GM23338 (cell line): ENCODE measurements around the gene ZNF821. TPM values are rescaled to one million over a fixed set of nuclear protein-coding genes. Genes with fewer than 3 reads are reported as not detected.

Experiments
- ATAC-seq: fragments of 200-7000 bp; cut with Tn5 transposase; 3 replicates; pipeline ENCODE4 v1.9.1; 2020
- DNase-seq: peaks from one replicate; pipeline ENCODE4 v3.0.0-alpha.2; 2015; ENCODE audit warnings: low spot score
- H2AFZ ChIP-seq: fragments of 200-600 bp; sonication (generic); 2 replicates; pipeline ENCODE4 v1.8.0; 2016; ENCODE audit warnings: antibody characterized with exemption, mild to moderate bottlenecking, moderate library complexity
- H3F3A ChIP-seq: fragments of 200-600 bp; sonication (generic); replicated peaks from 2 replicates; pipeline ENCODE4 v1.8.0; 2017; ENCODE audit warnings: antibody characterized with exemption, mixed run types, low read depth
- H3K27ac ChIP-seq: fragments of 200-600 bp; sonication (generic); 2 replicates; pipeline ENCODE4 v1.6.1; 2016; ENCODE audit warnings: low read depth
- H3K27me3 ChIP-seq: fragments of 200-600 bp; sonication (generic); 2 replicates; pipeline ENCODE4 v1.8.0; 2016; ENCODE audit warnings: mild to moderate bottlenecking, mixed run types, moderate library complexity; ENCODE audit not compliant: insufficient read depth
- H3K36me3 ChIP-seq: fragments of 200-600 bp; sonication (generic); 2 replicates; pipeline ENCODE4 v1.8.0; 2016; ENCODE audit warnings: mild to moderate bottlenecking; ENCODE audit not compliant: insufficient read depth
- H3K4me1 ChIP-seq: fragments of 200-600 bp; sonication (generic); 2 replicates; pipeline ENCODE4 v1.8.0; 2016; ENCODE audit warnings: mild to moderate bottlenecking, moderate library complexity; ENCODE audit not compliant: insufficient read depth
- H3K4me2 ChIP-seq: fragments of 200-600 bp; sonication (generic); 2 replicates; pipeline ENCODE4 v1.7.1; 2017; ENCODE audit warnings: mixed run types
- H3K4me3 ChIP-seq: fragments of 200-600 bp; sonication (generic); 2 replicates; pipeline ENCODE4 v1.6.1; 2016; ENCODE audit warnings: mixed run types
- H3K79me2 ChIP-seq: fragments of 200-600 bp; sonication (generic); replicated peaks from 2 replicates; pipeline ENCODE4 v1.8.0; 2017; ENCODE audit warnings: mild to moderate bottlenecking; ENCODE audit not compliant: insufficient read depth
- H3K9me2 ChIP-seq: fragments of 200-600 bp; sonication (generic); 2 replicates; pipeline ENCODE4 v1.8.0; 2017; ENCODE audit not compliant: insufficient read depth
- H4K20me1 ChIP-seq: fragments of 200-600 bp; sonication (generic); replicated peaks from 2 replicates; pipeline ENCODE4 v1.8.0; 2017; ENCODE audit warnings: mild to moderate bottlenecking; ENCODE audit not compliant: insufficient read depth
- H3K27ac Mint-ChIP-seq: 2 replicates; pipeline ENCODE4 v1.8.0; 2020; ENCODE audit warnings: inconsistent platforms, mild to moderate bottlenecking, moderate library complexity, mixed read lengths
- H3K27me3 Mint-ChIP-seq: 3 replicates; pipeline ENCODE4 v1.8.0; 2022; ENCODE audit warnings: low read depth, mild to moderate bottlenecking, moderate library complexity, mixed read lengths, inconsistent platforms; ENCODE audit not compliant: insufficient read depth, poor library complexity
- H3K36me3 Mint-ChIP-seq: 3 replicates; pipeline ENCODE4 v1.8.0; 2021; ENCODE audit warnings: low read depth, mild to moderate bottlenecking, inconsistent platforms, moderate library complexity, mixed read lengths
- H3K4me1 Mint-ChIP-seq: 3 replicates; pipeline ENCODE4 v1.8.0; 2020; ENCODE audit warnings: mild to moderate bottlenecking, inconsistent platforms, mixed read lengths
- H3K4me3 Mint-ChIP-seq: 3 replicates; pipeline ENCODE4 v1.8.0; 2021; ENCODE audit warnings: moderate library complexity, mild to moderate bottlenecking, inconsistent platforms, mixed read lengths
- H3K9me3 Mint-ChIP-seq: 3 replicates; pipeline ENCODE4 v1.8.0; 2020; ENCODE audit warnings: moderate library complexity, mild to moderate bottlenecking, inconsistent platforms, mixed read lengths
- EZH2 ChIP-seq: fragments of 200-600 bp; sonication (generic); IDR thresholded peaks from one replicate; pipeline ENCODE4 v1.8.0; 2017; ENCODE audit warnings: antibody characterized with exemption, mild to moderate bottlenecking, low read depth; ENCODE audit not compliant: unreplicated experiment
- JUNB ChIP-seq: IDR thresholded peaks from one replicate; pipeline ENCODE4 v1.6.1; 2016; ENCODE audit warnings: antibody characterized with exemption; ENCODE audit not compliant: unreplicated experiment
- POLR2AphosphoS5 ChIP-seq: IDR thresholded peaks from 2 replicates; pipeline ENCODE4 v1.6.1; 2016; ENCODE audit warnings: antibody characterized with exemption, low read depth
- REST ChIP-seq: IDR thresholded peaks from one replicate; pipeline ENCODE4 v1.6.1; 2018; ENCODE audit warnings: antibody characterized with exemption; ENCODE audit not compliant: unreplicated experiment
- STAT1 ChIP-seq: IDR thresholded peaks from one replicate; pipeline ENCODE4 v1.6.1; 2016; ENCODE audit warnings: antibody characterized with exemption; ENCODE audit not compliant: unreplicated experiment
- ZNF114 ChIP-seq: fragments of 250-450 bp; sonication (Bioruptor Pico); IDR thresholded peaks from 2 replicates; pipeline ENCODE4 v1.5.0; 2020; ENCODE audit warnings: mild to moderate bottlenecking, moderate library complexity
- ZNF331 ChIP-seq: fragments of 250-450 bp; sonication (Bioruptor Pico); IDR thresholded peaks from 2 replicates; pipeline ENCODE4 v1.5.0; 2020; ENCODE audit warnings: low read depth, mild to moderate bottlenecking, moderate library complexity
- polyA plus RNA-seq: library from polyadenylated mRNA; unstranded; fragments of >200 nt; fragmentation: Nextera tagmentation; extraction: Ambion mirVana; gene quantifications from 2 replicates; pipeline ENCODE4 v1.2.1, GENCODE V29; 2016
- total RNA-seq: library from RNA; depleted of rRNA; stranded (reverse); fragments of >200 nt; shearing (Covaris generic); gene quantifications from 2 replicates; pipeline ENCODE4 v1.2.3, GENCODE V29; 2014
- TF ChIP-seq, protein P1 (sequence below), 2 experiments: fragments of 200-600 bp in 1 of 2; sonication (generic) in 1 of 2; conservative IDR thresholded peaks; 2 replicates each; pipeline versions ENCODE4 v1.5.1 to v1.6.1; 2016 to 2017; ENCODE audit warnings: antibody characterized with exemption in 2 of 2, low read depth in 2 of 2, mild to moderate bottlenecking in 2 of 2, moderate library complexity in 1 of 2
- TF ChIP-seq, protein P2 (sequence below): fragments of 250-450 bp; sonication (Bioruptor Pico); IDR thresholded peaks from 2 replicates; pipeline ENCODE4 v1.5.0; 2020; ENCODE audit warnings: mild to moderate bottlenecking, moderate library complexity

ZNF821 gene
- total and polyA plus RNA-seq, 2 experiments from 2014 or later = 13.3 to 14.8 TPM

DNA sequence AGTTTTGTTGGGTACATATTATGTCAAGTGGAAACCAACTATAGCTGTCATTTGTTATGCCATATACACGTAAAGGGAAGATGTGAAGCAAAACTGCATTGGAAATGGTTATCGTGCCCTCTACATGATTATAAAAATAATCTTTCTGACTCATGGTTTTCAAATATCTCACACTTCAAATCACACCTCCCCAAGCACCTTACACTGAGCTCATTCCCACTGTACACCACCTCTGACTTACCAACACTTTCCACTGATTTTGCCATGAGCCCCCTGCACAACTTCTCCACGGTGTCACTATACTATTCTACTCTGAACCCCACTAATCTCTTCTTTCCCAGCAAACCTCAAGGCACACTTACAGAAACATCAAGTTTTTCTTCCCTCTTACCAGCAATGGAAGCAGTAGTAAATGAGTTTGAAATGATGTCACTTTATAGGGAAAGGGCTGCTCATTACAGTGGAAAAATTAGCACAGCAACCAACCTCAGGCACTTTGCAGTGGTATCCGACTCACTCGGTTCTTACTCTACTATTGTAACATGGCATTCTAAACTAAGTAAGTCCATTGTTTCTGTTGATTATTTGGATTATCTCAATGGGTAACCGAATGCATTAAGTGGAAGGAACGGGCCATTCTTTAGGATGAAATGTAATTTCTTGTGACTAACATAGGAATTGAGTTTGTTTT is 18.7 kb downstream of the ZNF821 start:
- TF ChIP-seq EZH2 = no peak
- TF ChIP-seq JUNB = no peak
- TF ChIP-seq ZNF331 = no peak
- no peak for TF ChIP-seq REST
- no peak for TF ChIP-seq POLR2AphosphoS5
- TF ChIP-seq ZNF114 = no peak
- TF ChIP-seq, protein P1, sequence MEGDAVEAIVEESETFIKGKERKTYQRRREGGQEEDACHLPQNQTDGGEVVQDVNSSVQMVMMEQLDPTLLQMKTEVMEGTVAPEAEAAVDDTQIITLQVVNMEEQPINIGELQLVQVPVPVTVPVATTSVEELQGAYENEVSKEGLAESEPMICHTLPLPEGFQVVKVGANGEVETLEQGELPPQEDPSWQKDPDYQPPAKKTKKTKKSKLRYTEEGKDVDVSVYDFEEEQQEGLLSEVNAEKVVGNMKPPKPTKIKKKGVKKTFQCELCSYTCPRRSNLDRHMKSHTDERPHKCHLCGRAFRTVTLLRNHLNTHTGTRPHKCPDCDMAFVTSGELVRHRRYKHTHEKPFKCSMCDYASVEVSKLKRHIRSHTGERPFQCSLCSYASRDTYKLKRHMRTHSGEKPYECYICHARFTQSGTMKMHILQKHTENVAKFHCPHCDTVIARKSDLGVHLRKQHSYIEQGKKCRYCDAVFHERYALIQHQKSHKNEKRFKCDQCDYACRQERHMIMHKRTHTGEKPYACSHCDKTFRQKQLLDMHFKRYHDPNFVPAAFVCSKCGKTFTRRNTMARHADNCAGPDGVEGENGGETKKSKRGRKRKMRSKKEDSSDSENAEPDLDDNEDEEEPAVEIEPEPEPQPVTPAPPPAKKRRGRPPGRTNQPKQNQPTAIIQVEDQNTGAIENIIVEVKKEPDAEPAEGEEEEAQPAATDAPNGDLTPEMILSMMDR (conservative IDR thresholded peaks at IDR 0.05; ENCODE audit: low read depth in 2 of 2) = no peak
- TF ChIP-seq, protein P2, sequence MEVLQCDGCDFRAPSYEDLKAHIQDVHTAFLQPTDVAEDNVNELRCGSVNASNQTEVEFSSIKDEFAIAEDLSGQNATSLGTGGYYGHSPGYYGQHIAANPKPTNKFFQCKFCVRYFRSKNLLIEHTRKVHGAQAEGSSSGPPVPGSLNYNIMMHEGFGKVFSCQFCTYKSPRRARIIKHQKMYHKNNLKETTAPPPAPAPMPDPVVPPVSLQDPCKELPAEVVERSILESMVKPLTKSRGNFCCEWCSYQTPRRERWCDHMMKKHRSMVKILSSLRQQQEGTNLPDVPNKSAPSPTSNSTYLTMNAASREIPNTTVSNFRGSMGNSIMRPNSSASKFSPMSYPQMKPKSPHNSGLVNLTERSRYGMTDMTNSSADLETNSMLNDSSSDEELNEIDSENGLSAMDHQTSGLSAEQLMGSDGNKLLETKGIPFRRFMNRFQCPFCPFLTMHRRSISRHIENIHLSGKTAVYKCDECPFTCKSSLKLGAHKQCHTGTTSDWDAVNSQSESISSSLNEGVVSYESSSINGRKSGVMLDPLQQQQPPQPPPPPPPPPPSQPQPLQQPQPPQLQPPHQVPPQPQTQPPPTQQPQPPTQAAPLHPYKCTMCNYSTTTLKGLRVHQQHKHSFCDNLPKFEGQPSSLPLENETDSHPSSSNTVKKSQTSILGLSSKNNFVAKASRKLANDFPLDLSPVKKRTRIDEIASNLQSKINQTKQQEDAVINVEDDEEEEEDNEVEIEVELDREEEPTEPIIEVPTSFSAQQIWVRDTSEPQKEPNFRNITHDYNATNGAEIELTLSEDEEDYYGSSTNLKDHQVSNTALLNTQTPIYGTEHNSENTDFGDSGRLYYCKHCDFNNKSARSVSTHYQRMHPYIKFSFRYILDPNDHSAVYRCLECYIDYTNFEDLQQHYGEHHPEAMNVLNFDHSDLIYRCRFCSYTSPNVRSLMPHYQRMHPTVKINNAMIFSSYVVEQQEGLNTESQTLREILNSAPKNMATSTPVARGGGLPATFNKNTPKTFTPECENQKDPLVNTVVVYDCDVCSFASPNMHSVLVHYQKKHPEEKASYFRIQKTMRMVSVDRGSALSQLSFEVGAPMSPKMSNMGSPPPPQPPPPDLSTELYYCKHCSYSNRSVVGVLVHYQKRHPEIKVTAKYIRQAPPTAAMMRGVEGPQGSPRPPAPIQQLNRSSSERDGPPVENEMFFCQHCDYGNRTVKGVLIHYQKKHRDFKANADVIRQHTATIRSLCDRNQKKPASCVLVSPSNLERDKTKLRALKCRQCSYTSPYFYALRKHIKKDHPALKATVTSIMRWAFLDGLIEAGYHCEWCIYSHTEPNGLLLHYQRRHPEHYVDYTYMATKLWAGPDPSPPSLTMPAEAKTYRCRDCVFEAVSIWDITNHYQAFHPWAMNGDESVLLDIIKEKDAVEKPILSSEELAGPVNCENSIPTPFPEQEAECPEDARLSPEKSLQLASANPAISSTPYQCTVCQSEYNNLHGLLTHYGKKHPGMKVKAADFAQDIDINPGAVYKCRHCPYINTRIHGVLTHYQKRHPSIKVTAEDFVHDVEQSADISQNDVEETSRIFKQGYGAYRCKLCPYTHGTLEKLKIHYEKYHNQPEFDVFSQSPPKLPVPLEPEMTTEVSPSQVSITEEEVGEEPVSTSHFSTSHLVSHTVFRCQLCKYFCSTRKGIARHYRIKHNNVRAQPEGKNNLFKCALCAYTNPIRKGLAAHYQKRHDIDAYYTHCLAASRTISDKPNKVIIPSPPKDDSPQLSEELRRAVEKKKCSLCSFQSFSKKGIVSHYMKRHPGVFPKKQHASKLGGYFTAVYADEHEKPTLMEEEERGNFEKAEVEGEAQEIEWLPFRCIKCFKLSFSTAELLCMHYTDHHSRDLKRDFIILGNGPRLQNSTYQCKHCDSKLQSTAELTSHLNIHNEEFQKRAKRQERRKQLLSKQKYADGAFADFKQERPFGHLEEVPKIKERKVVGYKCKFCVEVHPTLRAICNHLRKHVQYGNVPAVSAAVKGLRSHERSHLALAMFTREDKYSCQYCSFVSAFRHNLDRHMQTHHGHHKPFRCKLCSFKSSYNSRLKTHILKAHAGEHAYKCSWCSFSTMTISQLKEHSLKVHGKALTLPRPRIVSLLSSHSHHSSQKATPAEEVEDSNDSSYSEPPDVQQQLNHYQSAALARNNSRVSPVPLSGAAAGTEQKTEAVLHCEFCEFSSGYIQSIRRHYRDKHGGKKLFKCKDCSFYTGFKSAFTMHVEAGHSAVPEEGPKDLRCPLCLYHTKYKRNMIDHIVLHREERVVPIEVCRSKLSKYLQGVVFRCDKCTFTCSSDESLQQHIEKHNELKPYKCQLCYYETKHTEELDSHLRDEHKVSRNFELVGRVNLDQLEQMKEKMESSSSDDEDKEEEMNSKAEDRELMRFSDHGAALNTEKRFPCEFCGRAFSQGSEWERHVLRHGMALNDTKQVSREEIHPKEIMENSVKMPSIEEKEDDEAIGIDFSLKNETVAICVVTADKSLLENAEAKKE (CRISPR knock-in tag) = no peak
- TF ChIP-seq STAT1 = no peak
- Histone ChIP-seq H3F3A (no peaks in the 10 kb centered on the region), H3K4me3 (no peak overlapping the region), H3K36me3 (no peaks in the 10 kb centered on the region; the same call in 1 of the 2 replicates), H3K27ac (no peak overlapping the region), H2AFZ (no peak overlapping the region), H3K4me2 (no peak overlapping the region), H3K4me1 (no peaks in the 10 kb centered on the region), H3K79me2 (no peaks in the 10 kb centered on the region), H3K27me3 (no peaks in the 10 kb centered on the region), H3K9me2 (no peaks in the 10 kb centered on the region), H4K20me1 (no peaks in the 10 kb centered on the region; the same call in none of the 2 replicates)
- Mint-ChIP-seq H3K9me3 (no peaks in the 10 kb centered on the region), H3K4me3 (no peak overlapping the region), H3K4me1 (no peaks in the 10 kb centered on the region; the same call in 2 of the 3 replicates), H3K36me3 (peaks cover 36% of the 10 kb centered on the region), H3K27me3 (peaks cover under 1% of the 10 kb centered on the region), H3K27ac (no peak overlapping the region)
- ATAC-seq (no peak), DNase-seq (no peak)
